HG02870 (cell line): ENCODE measurements around the gene HTATIP2.
"Not testable (repeated sequence)": the region's sequence is repeated elsewhere in the genome, so short reads cannot be mapped to it uniquely, and the experiment has no call there.

Source experiments
- ATAC-seq: cut with Tn5 transposase; IDR thresholded peaks from one replicate; pipeline ENCODE4 v1.9.1; 2021; ENCODE audit warnings: mild to moderate bottlenecking, moderate library complexity; ENCODE audit not compliant: unreplicated experiment

HTATIP2 gene

DNA sequence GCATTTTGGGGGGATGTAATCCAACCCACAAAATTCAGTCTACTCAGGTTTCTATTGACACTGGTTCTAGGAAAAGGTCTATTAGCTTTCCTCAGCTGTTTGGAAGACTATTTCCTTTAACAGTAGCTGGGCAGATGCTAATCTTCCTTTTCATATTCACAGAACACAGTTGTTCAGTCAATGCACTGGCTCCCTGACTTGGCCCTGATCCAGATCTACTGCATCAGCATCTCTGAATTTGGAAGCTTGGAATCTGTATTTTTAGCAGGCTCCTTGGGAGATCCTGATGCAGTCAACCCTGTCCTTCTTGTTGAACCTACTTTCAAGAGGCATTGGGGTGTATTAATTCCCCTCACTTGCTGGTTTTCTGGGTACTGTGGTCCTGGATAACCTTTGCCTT lies 6.3 kb downstream of the HTATIP2 start:
- no peak for ATAC-seq

DNA sequence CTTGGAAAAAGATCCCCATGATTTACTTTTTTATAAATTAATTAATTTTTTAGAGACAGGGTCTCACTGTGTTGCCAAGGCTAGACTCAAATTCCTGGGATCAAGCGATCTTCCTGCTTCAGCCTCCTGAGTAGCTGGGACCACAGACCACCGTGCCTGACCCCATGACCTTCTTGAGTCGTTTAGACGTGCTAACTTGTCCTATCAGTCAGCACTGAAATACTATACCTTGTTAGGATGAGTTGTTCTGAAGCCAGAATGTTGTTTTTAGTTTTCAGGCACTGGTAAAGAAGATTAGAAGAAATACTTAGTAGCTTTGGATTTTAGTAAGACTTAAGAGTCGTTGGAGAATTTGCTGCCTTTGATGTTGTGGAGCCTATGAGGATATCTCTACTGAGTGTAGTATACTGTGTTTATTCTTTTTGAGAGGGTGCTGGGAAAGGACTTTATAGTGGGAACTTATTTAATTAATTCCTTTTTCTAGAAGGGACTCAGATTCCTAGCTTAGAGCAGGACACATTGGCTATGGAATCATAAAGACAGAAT lies 8.6 kb downstream of the HTATIP2 start:
- no peak for ATAC-seq

DNA sequence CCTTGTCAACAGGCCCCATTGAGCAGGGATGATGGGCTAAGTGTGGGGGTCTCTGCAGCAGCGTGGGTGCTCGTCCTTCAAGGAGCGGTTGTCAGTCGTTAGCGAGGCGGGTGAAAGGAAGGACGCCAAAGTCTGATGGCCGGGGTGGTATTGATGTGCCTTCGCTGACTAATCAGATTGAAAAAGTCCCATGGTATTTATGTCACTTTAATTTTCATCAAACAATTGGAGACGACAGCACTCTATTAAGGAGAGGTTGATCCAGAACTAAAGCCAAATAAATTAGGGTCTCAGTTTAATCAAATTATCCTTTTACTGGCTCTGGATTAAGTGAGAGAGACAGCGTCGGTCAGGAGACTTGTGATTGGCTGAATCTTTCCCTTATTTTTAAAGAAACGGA lies 9.6 kb downstream of the HTATIP2 start:
- no peak for ATAC-seq

DNA sequence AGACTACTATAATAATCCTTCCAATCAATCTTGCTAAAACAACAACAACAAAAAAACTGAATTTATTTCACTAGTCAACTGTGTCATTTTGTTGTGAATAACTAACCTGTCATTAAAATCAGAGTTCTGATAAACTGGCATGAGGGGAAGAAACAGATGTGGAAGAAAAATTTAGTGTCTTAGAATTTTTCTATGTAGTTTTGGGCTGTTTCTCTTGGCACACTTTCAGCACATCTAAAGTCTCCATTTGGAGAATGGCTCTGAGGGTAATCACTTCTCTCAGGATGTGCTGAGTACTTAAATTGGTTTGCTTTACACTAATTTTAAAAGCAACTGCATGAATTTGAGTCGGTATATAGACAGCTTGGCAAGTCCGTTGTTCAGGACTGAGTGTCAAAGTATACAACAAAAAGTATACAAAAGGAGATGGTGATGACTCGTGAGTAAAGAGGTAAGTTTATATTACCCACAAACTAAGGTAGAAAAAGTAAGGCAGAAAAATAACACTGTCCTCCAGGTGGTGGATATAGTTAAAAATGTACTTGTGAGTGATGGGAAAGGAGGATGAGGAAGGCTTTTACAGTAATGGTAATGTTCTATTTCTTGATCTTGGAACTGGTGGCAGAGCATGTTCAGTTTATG lies 10.2 kb downstream of the HTATIP2 start:
- ATAC-seq = no peak

DNA sequence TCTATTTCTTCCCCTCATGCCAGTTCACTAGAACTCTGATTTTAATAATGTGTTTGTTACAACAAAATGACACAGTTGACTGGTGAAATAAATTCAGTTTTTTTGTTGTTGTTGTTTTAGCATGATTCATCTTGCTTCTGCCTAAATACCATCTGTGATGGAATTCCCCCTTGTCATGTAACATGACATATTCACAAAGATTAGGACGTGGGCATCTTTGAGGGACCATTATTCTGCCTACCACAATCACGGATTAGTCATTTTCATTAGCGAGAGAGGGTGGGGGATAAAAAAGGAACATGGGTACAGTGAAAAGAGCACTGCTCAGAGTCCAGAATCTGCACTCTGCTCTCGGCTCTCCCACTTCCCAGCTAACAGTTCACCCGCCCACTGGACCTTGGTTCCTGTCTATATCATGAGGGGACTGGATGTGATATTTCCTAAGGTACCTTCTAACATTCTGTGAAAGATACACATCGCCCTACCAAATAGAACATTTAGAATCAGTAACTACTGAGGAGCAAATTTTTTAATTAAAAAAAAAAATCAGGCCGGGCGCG lies 11.3 kb downstream of the HTATIP2 start:
- no peak for ATAC-seq

DNA sequence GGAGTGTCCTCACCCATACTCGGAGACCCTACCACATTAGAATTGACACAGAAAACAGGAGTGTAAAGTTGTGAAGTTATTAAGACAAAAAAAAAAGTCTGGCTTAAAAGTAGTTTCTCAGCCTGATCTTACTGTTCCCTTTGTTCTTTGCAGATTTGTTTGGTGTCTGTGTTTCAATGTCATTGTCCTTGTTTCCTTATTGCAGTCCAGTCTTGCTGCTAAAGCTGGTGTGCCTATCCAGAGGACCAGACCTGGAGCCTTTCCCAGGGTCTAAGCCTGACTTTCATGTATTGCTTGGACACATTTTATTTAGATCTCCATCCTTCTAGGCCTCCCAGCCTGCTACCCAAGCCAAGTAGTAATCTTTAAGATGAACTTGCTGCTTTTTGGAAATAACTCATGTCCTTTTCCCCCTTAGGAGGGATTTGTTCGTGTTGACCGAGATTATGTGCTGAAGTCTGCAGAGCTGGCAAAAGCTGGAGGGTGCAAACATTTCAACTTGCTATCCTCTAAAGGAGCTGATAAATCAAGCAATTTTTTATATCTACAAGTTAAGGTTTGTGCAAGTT lies 12.7 kb downstream of the HTATIP2 start:
- no peak for ATAC-seq

DNA sequence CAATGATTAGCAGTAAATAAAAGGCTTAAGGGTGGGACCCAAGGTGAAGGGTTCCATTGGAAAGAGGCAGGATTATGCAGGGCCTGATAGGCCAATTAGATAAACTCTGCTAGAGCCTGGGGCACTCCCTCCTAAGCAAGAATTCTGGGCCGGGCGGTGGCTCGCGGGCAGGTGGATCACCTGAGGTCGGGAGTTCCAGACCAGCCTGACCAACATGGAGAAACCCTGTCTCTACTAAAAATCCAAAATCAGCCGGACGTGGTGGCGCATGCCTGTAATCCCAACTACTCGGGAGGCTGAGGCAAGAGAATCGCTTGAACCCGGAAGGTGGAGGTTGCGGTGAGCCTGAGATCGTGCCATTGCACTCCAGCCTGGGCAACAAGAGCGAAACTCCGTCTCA lies 22.5 kb downstream of the HTATIP2 start:
- not testable (repeated sequence) for ATAC-seq

DNA sequence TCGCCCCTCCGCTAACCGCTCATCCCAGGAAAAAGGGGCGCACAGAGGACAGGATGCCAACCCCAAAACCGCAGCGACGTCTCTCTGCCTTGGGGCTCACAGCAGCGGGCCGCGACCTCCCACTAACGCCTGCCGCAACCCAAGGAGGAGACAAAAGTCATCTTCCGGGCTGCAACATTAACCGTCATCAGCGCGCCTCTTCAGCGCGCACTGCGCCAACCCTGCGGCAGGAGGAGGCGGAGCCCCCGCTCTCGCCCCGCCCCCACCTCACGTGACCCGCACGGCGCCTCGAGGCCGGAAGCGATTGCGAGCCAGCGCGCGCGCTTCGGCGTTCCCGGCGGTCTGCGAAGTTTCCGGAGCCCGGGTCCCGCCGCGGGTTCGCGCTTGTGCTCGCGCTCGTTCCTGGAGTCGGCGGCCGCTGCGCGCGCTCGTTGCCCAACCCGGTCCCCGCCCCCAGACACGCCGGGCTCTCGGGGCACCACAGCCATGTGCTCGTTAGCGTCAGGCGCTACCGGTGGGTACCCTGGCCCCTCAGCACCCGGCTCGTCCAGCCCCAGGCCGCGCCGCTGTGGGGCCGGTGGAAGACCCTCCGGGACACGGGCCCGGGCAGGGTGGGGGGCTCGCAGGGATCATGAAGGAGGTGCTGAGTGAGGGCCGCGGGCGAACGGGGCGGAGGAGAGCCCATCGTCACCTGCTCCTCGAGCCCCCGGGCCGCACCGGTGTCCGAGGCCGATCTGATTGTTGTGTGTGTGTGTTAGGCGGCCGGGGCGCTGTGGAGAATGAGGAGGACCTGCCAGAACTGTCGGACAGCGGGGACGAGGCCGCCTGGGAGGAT lies 24.0 kb downstream of the HTATIP2 start, which contains the start of gene PRMT3:
Gene PRMT3, plus strand, starts transcription at position 456 of the 835 bp plus-strand sequence. Its CDS starts 31 bp downstream, at position 487.
- ATAC-seq = peak; percentile 75

DNA sequence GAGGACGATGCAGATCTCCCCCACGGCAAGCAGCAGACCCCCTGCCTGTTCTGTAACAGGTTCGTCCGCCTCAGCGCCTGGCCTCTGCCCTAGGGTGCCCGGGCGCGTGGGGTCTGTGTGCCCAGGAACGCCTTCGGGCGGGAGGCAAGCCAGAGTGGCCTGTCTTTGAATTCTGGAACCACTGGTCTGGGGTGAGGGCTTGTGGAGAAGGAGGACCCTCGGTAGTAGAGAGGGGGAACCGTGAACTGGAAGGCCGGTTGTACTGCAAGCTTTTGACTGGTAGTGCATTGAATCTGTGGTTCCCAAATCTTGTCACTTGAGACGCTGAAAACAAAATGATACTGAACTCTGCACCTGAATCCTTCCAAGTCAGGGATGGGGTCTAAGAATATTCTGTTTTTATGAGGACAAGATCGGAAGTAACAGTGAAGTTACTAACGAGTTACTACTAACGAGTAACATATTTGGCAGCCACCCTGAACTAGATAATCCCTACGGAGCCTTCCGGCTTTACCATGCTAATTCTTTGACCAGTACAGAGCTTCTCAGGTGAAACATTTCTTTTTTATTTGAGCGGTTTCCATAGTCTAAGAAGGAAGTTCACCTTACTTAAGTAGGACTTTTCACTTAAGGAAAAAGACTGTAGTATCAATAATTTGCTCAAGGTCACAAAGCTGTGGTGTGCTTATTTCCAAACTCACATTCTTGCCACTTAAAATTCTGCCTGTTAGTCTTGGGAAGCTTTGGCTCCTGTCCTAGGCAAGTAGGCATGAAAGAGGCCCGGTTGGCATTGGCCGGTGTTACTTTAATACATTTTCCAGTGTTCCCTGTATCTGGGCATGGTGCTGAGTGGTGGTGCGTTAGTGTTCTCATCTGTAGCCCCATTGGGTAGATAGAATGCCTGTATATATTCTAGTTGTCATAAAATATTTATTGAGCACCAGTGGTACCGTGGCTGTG lies 24.9 kb downstream of the HTATIP2 start:
- ATAC-seq = peak; percentile 16

DNA sequence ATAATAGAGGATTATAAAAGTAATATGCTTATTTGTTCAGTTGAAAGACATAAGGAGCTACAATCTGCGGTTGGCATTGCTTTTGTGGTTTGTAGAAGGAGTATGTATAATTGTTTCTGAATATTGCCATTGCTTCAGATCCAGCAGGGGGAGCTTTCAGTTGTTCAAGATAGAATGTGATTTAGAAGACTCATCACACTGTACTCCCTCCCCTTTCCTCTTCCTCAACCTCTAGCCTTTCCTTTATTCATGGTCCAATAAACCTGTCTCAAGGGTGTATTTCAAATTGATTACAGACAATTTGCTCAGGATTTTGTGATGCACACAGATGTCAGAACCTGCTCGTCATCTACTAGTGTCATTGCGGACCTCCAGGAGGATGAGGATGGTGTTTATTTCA lies 33.8 kb downstream of the HTATIP2 start:
- ATAC-seq = peak; percentile 85

DNA sequence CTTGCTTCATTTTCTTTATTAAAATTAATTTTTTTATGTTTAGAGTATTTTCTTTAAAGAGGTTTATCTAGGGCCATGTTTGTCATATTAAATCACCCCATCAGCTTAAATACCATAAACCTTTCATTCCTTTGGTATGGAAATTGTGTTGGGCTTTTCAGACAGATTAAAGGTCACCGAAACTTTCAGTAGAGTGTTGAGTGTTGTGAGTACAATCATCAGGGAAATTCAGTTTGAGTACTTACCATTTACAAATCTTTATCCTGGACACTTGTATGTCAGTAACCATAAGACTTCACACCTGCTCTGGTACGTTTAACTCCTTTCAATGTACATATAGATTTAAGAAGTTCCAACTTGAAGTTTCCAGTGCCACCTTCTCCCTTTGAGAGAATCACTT lies 36.0 kb downstream of the HTATIP2 start:
- no peak for ATAC-seq

DNA sequence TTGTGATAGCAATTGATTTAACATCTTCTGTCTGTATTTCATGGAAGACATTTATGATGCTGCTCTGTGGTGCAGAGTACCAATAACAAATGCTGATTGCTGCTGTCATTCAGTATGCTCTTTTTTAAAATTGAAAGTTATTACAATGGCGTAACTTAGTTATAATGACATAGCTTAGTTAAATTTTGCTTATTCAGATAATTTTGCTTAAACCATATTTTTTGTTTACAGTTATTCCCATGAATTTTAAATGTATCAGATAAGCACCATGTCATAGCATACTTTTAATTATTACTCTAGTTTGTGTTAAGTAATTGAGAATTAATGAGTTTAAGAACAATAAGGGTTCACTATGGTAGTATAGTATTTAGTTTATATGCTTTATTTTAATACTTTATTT lies 39.5 kb downstream of the HTATIP2 start:
- ATAC-seq = no peak

DNA sequence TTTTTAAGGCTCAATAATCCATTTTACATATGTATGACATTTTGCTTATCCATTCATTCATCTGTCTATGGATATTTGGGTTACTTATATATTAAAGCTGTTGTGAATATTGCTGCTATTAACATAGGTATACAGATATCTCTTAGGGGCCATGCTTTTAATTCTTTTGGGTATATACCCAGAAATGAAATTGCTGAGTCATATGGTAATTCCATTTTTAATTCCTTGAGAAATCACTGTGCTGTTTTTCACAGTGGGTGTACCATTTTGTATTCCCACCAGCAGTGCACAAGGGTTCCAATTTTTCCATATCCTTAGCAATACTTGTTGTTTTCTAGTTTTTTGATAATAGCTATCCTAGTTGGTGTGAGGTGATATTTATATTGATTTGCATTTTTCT lies 43.0 kb downstream of the HTATIP2 start:
- ATAC-seq = no peak

DNA sequence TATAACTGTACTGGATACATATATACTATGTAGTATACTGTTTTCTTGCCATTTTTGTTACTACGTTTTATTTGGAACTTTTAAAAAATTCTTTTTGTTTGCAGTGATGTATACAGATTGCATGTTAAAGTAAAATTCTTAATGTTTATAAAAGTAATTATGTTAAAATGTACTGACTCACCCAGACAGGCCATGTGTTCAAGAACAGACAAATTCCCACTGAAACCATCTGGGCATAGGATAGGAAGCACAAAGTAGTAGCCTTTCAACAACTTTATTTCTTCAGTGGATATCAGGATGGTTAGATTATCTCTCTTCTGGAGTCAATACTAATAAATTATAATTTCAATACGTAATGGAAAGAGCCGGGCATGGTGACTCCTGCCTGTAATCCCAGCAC lies 43.8 kb downstream of the HTATIP2 start:
- ATAC-seq = no peak

DNA sequence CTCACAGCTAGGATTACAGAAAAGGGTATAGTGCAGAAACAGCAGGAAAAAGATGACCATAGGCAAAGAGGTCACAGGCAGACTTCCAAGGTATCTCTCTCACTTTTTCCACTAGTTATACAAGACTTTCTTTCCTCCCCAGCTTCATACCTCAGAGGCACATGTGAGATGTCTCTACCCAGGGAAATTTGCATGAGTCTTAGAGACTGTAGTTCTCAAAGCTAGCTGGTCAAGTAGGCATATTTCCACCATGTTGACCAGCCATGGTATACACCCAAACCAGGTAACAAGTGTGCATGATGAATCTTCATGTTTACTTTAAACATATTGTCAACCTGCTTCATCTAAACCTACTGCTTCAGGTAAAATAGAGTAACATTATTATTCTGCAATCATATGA lies 51.9 kb downstream of the HTATIP2 start:
- no peak for ATAC-seq

DNA sequence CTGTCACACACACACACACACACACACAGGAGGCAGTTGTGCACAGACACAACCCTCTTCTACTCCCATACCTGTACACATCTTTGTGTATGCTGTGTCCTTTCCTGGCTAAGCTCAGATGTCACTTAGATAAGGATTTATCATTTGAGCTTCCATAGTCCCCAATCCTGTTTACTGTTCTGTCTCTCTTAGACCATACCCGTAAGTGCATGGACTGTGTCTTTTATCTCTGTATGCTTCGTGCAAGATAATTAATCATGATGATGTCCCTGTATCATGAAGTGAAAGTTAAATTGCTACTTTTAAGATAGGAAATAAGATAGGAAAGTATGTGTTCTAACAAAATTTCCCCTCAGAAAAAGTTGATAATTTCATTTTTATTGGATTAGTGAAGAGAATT lies 54.3 kb downstream of the HTATIP2 start:
- ATAC-seq = no peak

DNA sequence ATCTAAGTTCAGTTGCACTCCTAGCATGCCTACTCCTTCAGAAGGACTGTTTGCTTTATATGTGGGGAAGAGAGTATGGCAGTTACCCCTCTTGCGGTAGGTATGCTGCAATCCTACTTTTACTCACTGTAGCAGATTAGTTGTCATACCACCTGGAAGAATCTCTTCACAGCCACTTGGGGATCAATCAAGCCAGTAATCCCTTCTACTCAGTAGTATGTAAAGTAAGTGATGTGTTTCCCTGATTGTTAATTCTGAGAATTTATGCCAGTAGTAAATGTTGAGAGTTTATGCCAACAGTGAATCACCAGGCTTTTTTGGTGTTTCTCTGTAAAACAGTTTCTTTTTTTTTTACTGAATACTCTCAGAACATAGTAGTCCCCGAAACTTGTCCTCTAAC lies 58.4 kb downstream of the HTATIP2 start:
- ATAC-seq = no peak

DNA sequence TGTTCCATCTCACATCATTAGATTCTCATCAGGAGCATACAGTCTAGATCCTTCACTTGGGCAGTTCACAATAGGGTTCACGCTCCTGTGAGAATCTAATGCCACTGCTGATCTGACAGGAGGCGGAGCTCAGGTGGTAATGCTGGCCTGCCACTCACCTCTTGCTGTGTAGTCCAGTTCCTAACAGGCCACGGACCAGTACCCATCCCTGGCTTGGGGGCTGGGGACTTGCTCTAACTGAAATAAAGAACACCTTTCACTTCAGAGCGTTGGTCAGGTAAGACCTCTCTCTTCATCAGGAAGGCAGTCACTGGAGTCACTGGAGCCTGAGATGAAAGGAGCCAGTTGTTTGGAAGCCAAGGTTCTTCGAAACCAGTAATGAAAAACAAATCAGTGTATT lies 65.7 kb downstream of the HTATIP2 start:
- ATAC-seq = no peak
